HG03575 (cell line): ENCODE measurements around the gene PXN.
"Not testable (repeated sequence)": the region's sequence is repeated elsewhere in the genome, so short reads cannot be mapped to it uniquely, and the experiment has no call there.

Experiments used
- ATAC-seq: cut with Tn5 transposase; IDR thresholded peaks from one replicate; pipeline ENCODE4 v1.9.1; 2021; ENCODE audit not compliant: unreplicated experiment, insufficient number of reproducible peaks, low FRiP score; ENCODE audit errors: extremely low read depth

PXN gene

DNA sequence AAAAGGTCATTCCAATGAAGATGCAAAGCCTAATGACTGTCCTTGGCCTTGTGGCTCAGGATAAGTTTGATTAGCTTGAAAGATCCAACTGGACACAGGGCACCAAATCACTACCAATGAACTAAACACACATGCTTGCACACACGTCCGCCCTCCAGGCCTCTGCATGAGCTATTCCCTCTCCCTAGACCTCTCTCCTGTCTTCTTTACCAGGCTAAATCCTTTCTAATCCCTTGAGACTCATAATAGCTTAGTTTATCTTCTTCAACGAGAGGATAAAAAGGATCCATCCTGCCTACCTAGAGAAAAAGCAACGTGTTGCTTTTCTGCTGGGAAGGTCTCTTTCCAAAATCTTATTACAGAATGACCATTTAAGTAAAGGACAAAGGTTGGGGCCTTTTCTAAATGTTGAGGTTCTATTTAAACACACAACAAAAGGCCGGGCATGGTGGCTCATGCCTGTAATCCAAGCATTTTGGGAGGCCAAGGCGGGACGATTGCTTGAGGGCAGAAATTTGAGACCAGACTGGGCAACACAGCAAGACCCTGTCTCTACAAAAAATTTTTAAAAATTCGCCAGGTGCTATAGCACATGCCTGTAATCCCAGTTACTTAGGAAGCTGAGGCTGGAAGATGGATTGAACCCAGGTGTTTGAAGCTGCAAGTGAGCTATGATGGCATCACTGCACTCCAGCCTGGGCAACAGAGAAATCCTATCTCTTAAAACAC is 22.4 kb downstream of the PXN start:
- ATAC-seq = no peak

GRCh38 chr12:120242275-120242799 is 23.2 kb downstream of the PXN start:
- no peak for ATAC-seq

DNA sequence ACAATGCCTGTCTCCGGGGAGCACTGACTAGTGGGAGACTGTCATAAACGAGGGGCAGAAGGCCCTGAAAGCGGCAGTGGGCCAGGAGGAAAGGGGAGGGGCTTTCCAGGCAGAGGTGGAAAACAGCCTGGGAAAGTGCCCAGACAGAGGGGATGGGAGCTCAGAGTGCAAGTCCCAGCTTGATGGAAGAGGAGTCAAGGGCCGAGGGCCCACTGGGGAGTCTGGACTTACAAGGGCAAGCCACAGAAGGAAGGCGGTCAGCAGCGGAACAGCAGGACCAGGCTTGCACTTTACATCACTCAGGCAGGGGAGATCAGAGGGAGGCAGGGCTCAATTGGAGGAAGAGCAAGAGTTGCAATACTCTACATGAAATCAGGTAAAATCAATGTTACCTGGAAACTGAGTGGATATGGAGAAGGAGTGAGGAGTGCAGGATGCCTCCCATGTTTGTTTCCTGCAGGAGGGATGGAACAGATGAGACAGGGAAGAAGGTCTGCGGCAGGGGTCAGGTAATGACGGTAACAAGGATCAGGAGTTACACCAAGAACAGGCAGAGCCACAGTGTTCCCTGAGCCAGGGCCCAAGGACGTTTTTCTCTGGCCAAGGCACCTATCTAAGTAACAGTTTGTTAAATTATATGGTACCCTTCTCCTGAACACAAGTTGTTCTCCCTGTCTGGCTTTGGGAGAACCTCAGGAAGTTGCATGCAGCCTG is 23.8 kb downstream of the PXN start:
- no peak for ATAC-seq

- no peak for ATAC-seq
Measured at GRCh38 chr12:120240495-120240833, 25.1 kb downstream of the PXN start.

DNA sequence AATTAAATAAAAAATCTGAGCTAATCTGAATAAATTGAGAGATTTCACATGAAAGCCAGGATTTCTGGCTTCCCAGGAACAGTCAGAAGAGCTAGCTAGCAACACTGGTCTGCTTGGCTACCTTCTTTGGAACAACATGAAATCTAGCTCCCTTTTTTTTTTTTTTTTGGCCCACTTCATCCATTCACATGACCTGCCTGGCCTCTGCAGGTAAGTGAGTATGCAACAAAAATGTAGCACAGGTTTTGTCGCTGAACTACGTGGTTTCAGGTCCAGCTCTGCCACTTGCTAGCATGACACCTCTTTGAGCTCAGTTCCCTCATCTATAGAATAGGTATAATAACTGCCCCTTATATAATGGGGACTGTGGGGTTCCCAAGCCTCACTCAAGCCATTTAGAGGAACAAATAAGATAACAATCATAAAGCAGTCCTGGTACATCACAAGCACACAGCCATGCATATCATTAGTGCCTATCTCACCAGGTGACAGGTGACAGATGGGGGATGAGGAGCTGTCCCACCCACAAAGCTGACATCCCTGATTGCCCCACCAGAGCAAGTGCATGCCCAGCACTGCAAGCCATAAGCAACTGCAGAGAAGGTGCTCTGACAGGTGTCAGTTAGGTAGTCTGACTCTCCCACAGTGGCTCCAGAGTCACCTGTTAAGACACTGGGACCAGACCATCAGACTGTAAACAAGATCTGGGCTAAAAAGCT is 25.6 kb downstream of the PXN start:
- ATAC-seq = no peak

- ATAC-seq = no peak
Measured at GRCh38 chr12:120238839-120239445, 26.6 kb downstream of the PXN start.

DNA sequence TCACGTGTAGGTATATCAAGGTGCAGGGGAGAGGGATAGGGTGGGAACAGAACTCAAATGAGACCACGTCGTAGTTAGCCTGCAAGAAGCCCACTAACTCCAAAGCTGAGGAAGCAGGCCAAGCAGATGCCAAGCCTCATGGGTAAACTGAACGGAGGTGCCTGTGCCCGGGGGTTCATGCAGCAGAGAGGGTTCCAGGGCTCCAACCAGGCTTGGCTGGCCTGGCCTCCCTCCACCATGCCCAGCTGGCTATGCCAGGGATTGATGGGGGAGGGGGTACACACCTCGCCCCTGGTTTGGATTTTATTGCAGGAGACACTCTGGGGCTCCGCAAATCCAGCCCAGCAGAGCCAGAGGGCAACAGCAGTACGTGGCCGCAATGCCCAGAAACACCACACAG is 27.3 kb downstream of the PXN start:
- no peak for ATAC-seq

DNA sequence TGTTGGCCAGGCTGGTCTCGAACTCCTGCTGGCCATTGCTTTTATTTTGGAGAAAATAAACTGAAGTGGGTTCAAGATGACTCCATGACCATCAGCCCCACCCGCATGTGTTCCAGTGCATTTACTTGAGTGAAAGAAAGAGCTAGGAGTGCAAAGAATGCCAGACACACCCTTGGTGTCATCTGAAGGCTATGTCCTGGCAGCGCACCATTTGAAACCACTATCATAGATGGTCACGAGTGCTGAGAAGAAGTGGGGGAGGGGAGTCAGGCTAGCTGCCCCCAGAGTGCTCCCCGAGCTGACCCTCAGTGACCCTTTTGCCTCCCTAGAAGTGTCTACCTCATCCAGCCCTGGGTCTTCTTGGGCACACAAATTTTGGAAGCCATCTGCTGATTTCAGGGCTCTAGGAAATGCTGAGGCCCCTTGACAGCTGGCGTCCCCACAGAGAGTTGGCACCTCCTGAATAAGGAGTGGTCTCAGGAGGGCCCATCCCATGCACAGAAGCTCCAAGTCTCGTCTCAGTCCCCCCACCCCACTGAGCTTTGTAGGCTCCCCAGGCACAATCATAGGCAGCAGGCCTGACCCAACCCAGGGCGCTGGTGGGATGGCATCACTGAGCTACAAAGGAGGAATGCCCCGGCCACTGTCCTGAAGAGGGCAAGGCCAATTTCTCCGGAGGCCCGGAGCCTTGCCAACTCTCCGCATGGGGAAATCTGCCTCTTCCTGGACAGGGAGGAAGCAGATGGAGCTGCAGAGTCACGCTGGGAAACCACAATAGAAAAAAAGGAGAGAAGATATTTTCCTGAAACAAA is 28.0 kb downstream of the PXN start:
- no peak for ATAC-seq

DNA sequence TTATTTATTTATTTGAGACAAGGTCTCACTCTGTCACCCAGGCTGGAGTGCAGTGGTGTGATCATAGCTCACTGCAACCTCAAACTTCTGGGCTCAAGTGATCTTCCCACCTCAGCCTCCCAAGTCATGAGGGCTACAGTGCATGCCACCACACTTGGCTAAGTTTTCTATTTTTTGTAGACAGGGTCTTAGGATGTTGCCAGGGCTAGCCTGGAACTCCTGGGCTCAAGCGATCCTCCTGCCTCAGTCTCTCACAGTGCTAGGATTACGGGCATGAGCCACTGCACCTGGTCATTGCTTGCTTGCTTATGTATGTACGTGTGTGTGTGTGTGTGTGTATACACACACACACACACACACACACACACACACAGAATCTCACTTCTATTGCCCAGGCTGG is 28.7 kb downstream of the PXN start:
- not testable (repeated sequence) for ATAC-seq

- ATAC-seq = no peak
Measured at GRCh38 chr12:120235369-120236323, 29.9 kb downstream of the PXN start.

GRCh38 chr12:120234643-120235368 is 30.7 kb downstream of the PXN start:
- no peak for ATAC-seq

GRCh38 chr12:120231316-120232011 is 34.1 kb downstream of the PXN start:
- ATAC-seq = no peak

GRCh38 chr12:120230974-120231315 is 34.6 kb downstream of the PXN start:
- ATAC-seq = no peak

DNA sequence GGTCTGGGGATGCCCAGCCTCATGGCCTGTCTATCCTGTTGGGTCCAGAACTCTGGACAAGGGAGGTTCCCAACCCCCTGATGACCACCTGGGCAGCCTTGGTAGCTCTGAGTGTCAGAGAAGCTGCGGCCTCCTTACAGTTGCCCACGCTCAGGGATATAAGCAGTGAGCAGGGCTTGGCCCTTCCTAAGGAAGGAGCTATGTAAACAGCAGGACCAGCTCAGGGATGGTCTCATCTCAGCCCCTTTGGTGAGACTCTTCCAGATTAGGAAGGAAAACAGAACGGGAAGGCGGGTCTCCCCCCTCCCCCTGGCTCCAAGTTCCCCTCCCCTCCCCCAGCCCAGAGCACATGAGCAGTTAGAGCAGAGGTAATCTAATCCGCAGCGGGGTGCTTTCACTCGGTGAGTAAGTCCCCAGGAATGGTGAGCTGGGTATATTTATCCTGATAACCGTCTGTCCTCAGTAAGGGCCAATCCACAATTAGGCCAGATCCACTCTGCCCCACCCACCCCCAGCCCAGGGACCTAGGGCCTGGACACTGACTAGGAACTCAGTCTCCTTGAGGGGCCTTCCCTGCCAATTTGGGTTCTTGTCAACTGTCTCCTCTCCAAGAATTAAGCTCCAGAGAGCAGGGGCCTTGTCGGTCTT is 35.1 kb downstream of the PXN start:
- no peak for ATAC-seq

DNA sequence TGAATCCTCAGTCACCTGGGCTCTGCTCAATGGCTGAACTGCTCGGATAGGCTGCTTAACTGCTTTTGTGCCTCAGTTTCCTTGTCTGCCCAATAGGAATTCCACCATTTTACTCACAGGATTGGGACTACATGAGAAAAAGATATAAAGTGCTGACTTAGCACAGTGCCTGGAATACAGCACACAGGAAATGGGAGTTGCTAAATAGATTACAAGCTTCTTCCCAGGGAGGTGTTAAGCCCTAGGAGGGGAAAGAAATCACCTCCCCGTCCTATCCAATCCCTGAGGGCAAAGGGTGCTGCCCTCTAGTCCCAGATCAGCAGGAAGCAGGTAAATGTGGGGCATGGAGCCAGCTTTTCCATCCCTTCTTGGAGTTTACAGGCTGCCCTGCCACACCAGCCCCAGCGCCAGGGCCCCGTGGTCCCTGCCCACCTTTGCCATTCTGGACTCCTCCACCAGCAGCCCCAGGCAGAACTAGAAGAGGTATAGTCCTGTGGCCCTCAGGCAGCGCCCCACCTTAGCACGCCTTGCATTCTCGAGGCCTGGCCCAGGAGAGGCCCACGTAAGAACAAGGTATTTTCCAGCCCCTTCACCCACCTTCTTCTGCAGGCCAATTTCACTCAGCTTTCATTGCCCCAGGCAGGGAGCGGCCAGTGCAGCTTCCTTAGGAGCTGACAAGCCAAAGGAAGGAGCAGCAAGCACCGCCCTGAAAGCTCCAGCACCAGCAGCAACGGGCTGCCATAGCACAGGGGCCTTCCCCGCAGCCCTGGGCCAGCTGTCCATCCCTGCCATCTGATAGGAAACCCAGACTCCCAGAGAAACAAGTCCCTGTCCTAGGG is 35.8 kb downstream of the PXN start:
- ATAC-seq = no peak
